Karpas-422 (cell line): ENCODE results near the gene ZNF836. TPM values are rescaled to one million over a fixed set of nuclear protein-coding genes. Genes with fewer than 3 reads are reported as not detected.

Experiments
- DNase-seq: peaks from one replicate; pipeline ENCODE4 v3.0.0-alpha.2; 2015
- H2AFZ ChIP-seq: fragments of 200-600 bp; sonication (generic); 2 replicates; pipeline ENCODE4 v1.6.1; 2014; ENCODE audit warnings: antibody characterized with exemption, low read length, mixed read lengths
- H3K27ac ChIP-seq: fragments of 200-600 bp; sonication (generic); 2 replicates; pipeline ENCODE4 v1.5.1; 2014; ENCODE audit warnings: mild to moderate bottlenecking, low read length, moderate library complexity
- H3K27me3 ChIP-seq: fragments of 200-600 bp; sonication (generic); 2 replicates; pipeline ENCODE4 v1.6.1; 2014; ENCODE audit warnings: low read length, mixed read lengths
- H3K36me3 ChIP-seq: fragments of 200-600 bp; sonication (generic); 2 replicates; pipeline ENCODE4 v1.6.1; 2014; ENCODE audit warnings: low read length, mixed read lengths; ENCODE audit not compliant: insufficient read depth
- H3K4me1 ChIP-seq: fragments of 200-600 bp; sonication (generic); 2 replicates; pipeline ENCODE4 v1.6.1; 2014; ENCODE audit warnings: mild to moderate bottlenecking, low read length, mixed read lengths
- H3K4me2 ChIP-seq: fragments of 200-600 bp; sonication (generic); 2 replicates; pipeline ENCODE4 v1.6.1; 2014; ENCODE audit warnings: low read length, low read depth, mild to moderate bottlenecking; ENCODE audit not compliant: poor library complexity, severe bottlenecking
- H3K4me3 ChIP-seq: fragments of 200-600 bp; sonication (generic); 2 replicates; pipeline ENCODE4 v1.5.1; 2014; ENCODE audit warnings: mild to moderate bottlenecking, antibody characterized with exemption, low read length, mixed read lengths
- H3K79me2 ChIP-seq: fragments of 200-600 bp; sonication (generic); 2 replicates; pipeline ENCODE4 v1.6.1; 2014; ENCODE audit warnings: mild to moderate bottlenecking, low read length, mixed read lengths
- H3K9ac ChIP-seq: fragments of 200-600 bp; sonication (generic); 2 replicates; pipeline ENCODE4 v1.6.0; 2014; ENCODE audit warnings: low read length
- H3K9me2 ChIP-seq: fragments of 200-600 bp; sonication (generic), shearing (Covaris generic); replicated peaks from 2 replicates; pipeline ENCODE4 v1.6.0; 2014; ENCODE audit warnings: mild to moderate bottlenecking, low read length, moderate library complexity; ENCODE audit not compliant: insufficient read depth
- H3K9me3 ChIP-seq: fragments of 300-700, 200-600 bp; sonication (generic); 2 replicates; pipeline ENCODE4 v1.6.1; 2014; ENCODE audit warnings: low read length, mixed read lengths
- H4K20me1 ChIP-seq: fragments of 200-600 bp; sonication (generic); 2 replicates; pipeline ENCODE4 v1.6.1; 2014; ENCODE audit warnings: mild to moderate bottlenecking, antibody characterized with exemption, low read length, low read depth; ENCODE audit not compliant: insufficient read depth
- total RNA-seq: library from RNA; depleted of rRNA; stranded (reverse); fragments of >200 nt; shearing (Covaris generic); gene quantifications from 2 replicates; pipeline ENCODE4 v1.2.3, GENCODE V29; 2014; ENCODE audit warnings: low replicate concordance

ZNF836 gene
- total RNA-seq, 1 experiment from 2014 or later = 5.5 TPM

DNA sequence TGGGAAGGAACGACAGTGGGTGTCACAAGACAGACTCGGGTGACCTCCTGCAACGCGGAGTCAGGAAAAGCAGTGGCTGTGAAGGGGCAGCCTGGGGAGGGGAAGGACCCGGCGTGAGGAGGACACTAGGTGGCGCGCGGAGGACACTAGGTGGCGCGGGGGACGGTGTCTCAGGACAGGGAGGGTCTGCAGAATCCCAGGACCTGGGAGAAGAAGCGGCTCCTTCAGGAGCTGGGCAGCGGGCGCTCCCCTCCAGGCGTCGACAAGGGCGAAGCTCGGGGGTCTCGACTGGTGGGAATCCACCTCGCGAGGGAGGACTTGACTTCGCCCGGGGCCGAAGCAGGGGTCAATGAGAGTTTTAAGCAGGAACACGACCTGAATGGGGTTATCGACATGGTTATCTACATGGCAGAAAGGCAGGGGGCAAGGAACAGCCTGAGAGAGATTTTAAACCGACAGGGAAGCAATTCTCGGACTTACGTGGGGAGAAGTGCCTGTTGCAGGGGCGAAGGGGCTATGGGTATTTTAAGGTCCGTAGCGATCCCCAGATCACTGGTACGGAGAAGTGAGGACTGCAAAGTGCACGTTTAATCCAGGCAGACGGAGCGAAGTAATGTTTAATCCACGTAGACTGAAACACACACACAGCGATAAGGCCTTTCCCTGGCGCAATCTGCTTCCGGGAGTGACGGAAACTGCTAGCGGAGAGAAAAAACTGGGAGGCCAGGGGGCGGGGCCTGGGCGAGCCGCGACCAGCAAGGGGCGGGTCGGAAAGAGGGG lies 32.0 kb downstream of the ZNF836 start, which contains the start of gene ZNF616:
Gene ZNF616, minus strand, starts transcription at position 687 of the 780 bp plus-strand sequence. CDS start 9,426 bp downstream, outside the sequence.
- H4K20me1 ChIP-seq = no peaks in the 10 kb centered on the region
- peak within 1 kb of the TSS; percentile 86 for H3K4me3 ChIP-seq
- peak within 1 kb of the TSS; percentile 93 for H3K4me2 ChIP-seq
- H3K9me2 ChIP-seq = no peaks in the 10 kb centered on the region
- peaks cover 21% of the 10 kb centered on the region for H3K36me3 ChIP-seq
- peak within 1 kb of the TSS; percentile 85 for H3K9ac ChIP-seq
- H3K27ac ChIP-seq = peak within 1 kb of the TSS; percentile 70
- H3K4me1 ChIP-seq = peaks cover 15% of the 10 kb centered on the region
- peak within 1 kb of the TSS; percentile 91 for H2AFZ ChIP-seq
- H3K9me3 ChIP-seq = peaks cover 26% of the 10 kb centered on the region
- no peaks in the 10 kb centered on the region for H3K27me3 ChIP-seq
- peaks cover 43% of the 10 kb centered on the region for H3K79me2 ChIP-seq
- peak; percentile 100 for DNase-seq

DNA sequence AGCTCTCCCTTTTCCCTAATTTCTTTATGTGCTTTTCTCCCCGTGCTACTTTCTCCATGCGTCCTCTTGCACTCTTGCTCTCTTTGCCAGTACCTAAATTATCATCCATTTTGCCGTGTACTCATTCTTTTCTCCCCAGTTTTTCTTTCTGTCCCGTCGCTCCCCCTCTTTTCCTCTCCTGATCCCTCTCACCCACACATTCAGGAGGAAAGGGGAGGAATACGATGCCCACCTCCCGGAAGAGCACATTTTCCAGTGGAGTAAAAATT lies 32.5 kb downstream of the ZNF836 start:
- H3K36me3 ChIP-seq = peaks cover 26% of the 10 kb centered on the region
- peak overlapping the region; percentile 85 for H3K9ac ChIP-seq
- H3K9me2 ChIP-seq = no peaks in the 10 kb centered on the region
- peaks cover 15% of the 10 kb centered on the region for H3K4me1 ChIP-seq
- peak overlapping the region; percentile 93 for H3K4me2 ChIP-seq
- peaks cover 28% of the 10 kb centered on the region for H3K9me3 ChIP-seq
- H2AFZ ChIP-seq = peak overlapping the region; percentile 86
- H3K27ac ChIP-seq = peak overlapping the region; percentile 22; the same call in 1 of the 2 replicates
- H3K4me3 ChIP-seq = peak overlapping the region; percentile 86
- H3K27me3 ChIP-seq = no peaks in the 10 kb centered on the region
- peaks cover 48% of the 10 kb centered on the region for H3K79me2 ChIP-seq
- no peaks in the 10 kb centered on the region for H4K20me1 ChIP-seq
- no peak for DNase-seq

DNA sequence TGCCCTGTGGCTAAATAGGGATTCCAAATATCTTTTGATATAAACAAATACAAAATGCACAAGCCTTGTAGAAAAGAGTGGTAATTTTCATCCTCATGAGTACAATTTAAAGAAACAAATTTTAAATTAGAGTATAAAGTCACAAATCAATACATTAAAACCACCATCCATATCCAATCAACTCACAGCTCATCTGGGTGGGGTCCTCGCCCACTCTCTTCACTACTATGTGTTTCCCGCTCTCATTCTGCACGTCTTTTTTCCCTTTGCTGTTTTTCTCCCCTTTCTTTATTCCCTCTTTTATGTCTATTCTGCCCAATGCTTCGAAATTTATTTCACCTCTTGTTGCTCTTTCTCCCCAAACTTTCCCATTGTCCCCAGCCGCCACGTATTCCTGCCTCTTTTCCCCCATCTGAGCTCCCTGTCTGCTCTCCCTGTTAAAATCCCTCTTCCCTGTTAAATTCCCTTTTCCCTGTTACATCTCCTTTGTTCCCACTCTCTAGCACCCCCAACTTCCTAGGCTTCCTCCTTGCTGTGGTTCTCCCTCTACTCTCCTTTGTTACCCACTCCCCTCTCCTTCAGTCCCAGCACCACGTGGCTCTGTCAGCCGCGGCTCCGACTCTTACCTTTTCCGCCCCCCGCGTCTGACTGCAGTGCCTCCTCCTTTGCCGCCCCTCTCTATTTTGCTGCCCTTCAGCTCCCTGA lies 33.0 kb downstream of the ZNF836 start:
- Histone ChIP-seq H3K36me3 (peaks cover 30% of the 10 kb centered on the region), H4K20me1 (no peaks in the 10 kb centered on the region), H3K79me2 (peaks cover 52% of the 10 kb centered on the region), H3K4me1 (peaks cover 15% of the 10 kb centered on the region), H3K9me2 (no peaks in the 10 kb centered on the region), H3K27ac (no peak overlapping the region; the same call in 1 of the 2 replicates), H3K4me3 (peak overlapping the region; percentile 86), H3K9ac (peak overlapping the region; percentile 85), H3K27me3 (no peaks in the 10 kb centered on the region), H3K4me2 (peak overlapping the region; percentile 93), H3K9me3 (peaks cover 33% of the 10 kb centered on the region), H2AFZ (peak overlapping the region; percentile 86)
- DNase-seq = peak; percentile 86

DNA sequence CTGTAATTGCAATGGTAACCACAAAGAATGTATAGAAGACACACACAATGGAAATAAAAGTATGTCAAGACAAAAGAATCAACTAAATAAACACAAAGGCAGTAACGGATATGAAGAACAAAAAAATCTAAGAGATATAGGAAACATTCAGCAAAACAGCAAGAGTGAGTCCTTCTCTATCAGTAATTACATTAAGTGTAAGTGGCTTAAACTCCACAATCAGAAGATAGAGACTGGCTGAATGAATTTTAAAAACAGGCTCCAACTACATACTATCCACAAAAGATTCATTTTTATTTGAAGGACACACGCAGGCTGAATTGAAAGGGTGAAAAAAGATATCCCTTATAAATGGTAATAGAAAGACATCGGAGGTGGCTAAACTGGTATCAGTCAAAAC lies 51.1 kb downstream of the ZNF836 start:
- H3K4me2 ChIP-seq = no peak overlapping the region
- H4K20me1 ChIP-seq = no peaks in the 10 kb centered on the region
- no peak for DNase-seq
- H3K27ac ChIP-seq = no peak overlapping the region
- 0 out of 2 replicates have a peak, but pooled peaks cover under 1% of the 10 kb centered on the region for H3K79me2 ChIP-seq
- H3K9ac ChIP-seq = no peak overlapping the region
- H3K9me3 ChIP-seq = peaks cover 88% of the 10 kb centered on the region
- H3K4me3 ChIP-seq = no peak overlapping the region
- H3K4me1 ChIP-seq = no peaks in the 10 kb centered on the region
- H3K9me2 ChIP-seq = no peaks in the 10 kb centered on the region
- H3K27me3 ChIP-seq = no peaks in the 10 kb centered on the region
- no peak overlapping the region for H2AFZ ChIP-seq
- H3K36me3 ChIP-seq = peaks cover 96% of the 10 kb centered on the region

DNA sequence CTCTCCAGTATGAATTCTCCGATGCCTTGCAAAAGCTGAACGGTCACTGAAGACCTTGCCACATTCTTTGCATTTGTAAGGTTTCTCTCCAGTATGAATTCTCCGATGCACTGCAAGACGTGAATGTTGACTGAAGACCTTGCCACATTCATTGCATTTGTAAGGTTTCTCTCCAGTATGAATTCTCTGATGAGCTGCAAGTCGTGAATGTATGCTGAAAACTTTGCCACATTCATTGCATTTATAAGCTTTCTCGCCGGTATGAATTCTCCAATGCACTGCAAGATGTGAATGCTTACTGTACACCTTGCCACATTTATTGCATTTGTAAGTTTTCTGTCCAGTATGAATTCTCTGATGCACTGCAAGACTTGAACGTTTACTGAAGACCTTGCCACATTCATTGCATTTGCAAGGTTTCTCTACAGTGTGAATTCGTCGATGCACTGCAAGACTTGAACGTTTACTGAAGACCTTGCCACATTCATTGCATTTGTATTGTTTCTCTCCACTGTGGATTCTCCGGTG lies 55.8 kb downstream of the ZNF836 start:
- H4K20me1 ChIP-seq = no peaks in the 10 kb centered on the region
- H3K9me3 ChIP-seq = peaks cover 95% of the 10 kb centered on the region
- H3K4me2 ChIP-seq = no peak overlapping the region
- DNase-seq = no peak
- H3K9me2 ChIP-seq = no peaks in the 10 kb centered on the region
- H3K79me2 ChIP-seq = no peaks in the 10 kb centered on the region
- no peak overlapping the region for H2AFZ ChIP-seq
- peaks cover 57% of the 10 kb centered on the region for H3K36me3 ChIP-seq
- no peak overlapping the region for H3K27ac ChIP-seq
- H3K27me3 ChIP-seq = no peaks in the 10 kb centered on the region
- H3K4me3 ChIP-seq = 0 out of 2 replicates have a peak overlapping the region, but pooled peaks have one; percentile 7
- H3K4me1 ChIP-seq = no peaks in the 10 kb centered on the region
- no peak overlapping the region for H3K9ac ChIP-seq

DNA sequence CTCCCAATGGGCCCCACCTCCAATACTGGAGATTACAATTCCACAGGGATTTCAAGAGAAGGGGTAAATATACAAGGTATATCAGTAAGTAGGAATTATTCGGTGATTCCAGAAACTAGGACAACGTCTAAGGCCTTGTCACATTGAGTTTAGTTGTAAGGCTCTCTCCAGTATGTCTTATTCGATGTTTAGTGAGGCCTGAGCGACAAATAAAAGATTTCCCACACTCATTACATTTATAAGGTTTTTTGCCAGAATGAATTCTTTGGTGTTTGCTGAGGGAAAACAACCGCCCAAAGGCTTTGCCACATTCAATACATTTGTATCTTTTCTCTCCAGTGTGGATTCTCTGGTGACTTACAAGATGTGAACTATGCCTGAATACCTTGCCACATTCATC lies 56.7 kb downstream of the ZNF836 start:
- Histone ChIP-seq H3K9me2 (no peaks in the 10 kb centered on the region), H3K9ac (no peak overlapping the region), H3K4me3 (no peak overlapping the region), H4K20me1 (no peaks in the 10 kb centered on the region), H3K27ac (no peak overlapping the region), H3K4me2 (no peak overlapping the region), H3K36me3 (peaks cover 48% of the 10 kb centered on the region), H3K9me3 (peaks cover 93% of the 10 kb centered on the region), H3K79me2 (no peaks in the 10 kb centered on the region), H2AFZ (no peak overlapping the region), H3K4me1 (no peaks in the 10 kb centered on the region), H3K27me3 (no peaks in the 10 kb centered on the region)
- no peak for DNase-seq

DNA sequence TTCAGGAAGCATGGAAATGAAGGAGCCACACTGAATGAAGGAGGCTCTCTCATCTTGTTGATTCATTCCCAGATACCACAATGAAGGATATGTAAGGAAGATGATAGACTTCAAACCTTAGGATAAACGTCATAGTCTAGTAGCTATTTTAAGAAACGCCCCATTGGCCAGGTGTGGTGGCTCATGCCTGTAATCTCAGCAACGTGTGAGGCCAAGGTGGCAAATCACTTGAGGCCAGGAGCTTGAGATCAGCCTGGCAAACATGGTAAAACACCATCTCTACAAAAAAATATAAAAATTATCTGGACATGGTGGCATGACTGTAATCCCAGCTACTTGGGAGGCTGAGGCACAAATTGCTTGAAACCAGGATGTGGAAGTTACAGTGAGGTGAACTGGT lies 58.8 kb downstream of the ZNF836 start:
- Histone ChIP-seq H3K9me3 (peaks cover 82% of the 10 kb centered on the region), H3K79me2 (no peaks in the 10 kb centered on the region), H3K36me3 (peaks cover 28% of the 10 kb centered on the region), H3K9ac (no peak overlapping the region), H3K27me3 (no peaks in the 10 kb centered on the region), H3K4me2 (no peak overlapping the region), H3K4me1 (no peaks in the 10 kb centered on the region), H4K20me1 (no peaks in the 10 kb centered on the region), H2AFZ (no peak overlapping the region), H3K27ac (no peak overlapping the region), H3K4me3 (no peak overlapping the region), H3K9me2 (no peaks in the 10 kb centered on the region)
- no peak for DNase-seq

DNA sequence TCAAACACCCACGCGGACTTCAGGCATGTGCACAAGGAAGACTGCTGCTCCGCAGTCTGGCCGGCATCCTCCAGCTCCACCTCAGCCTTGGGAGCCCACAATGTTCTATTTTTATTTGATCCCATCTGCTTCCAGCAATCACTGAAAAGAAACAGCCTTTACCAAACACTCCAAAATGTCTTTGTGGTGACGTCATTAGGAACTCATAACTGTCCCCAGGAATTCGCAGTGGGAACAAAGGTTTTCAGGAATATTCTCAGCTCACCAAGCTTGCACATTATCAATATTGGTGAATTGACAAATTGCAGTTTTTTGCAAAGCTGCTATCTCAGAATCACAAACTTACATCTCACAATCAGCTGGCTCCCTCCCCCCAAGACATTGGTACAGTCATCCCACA lies 60.6 kb downstream of the ZNF836 start:
- Histone ChIP-seq H3K27ac (no peak overlapping the region), H4K20me1 (no peaks in the 10 kb centered on the region), H3K27me3 (no peaks in the 10 kb centered on the region), H3K4me2 (no peak overlapping the region), H3K79me2 (no peaks in the 10 kb centered on the region), H3K9me2 (no peaks in the 10 kb centered on the region), H3K4me1 (no peaks in the 10 kb centered on the region), H3K9ac (no peak overlapping the region), H3K4me3 (no peak overlapping the region), H3K9me3 (peaks cover 74% of the 10 kb centered on the region), H2AFZ (no peak overlapping the region), H3K36me3 (peaks cover 10% of the 10 kb centered on the region)
- DNase-seq = no peak
